Activated T-cell treated with anti-CD3 and anti-CD28 coated beads, Interleukin-2, amount 50 U/mL, for 72 hours (primary cell): ENCODE data around the gene BAIAP3. TPM values are rescaled to one million over a fixed set of nuclear protein-coding genes. Genes with fewer than 3 reads are reported as not detected.
"Not testable (repeated sequence)": the region's sequence is repeated elsewhere in the genome, so short reads cannot be mapped to it uniquely, and the experiment has no call there.

Experiments
- ATAC-seq, 2 donors: fragments of 150-1000 bp; cut with Tn5 transposase; replicated peaks in 1 of 2; 2 replicates each; pipeline ENCODE4 v1.10.0; 2021; ENCODE audit warnings: moderate library complexity in 2 of 2, mild to moderate bottlenecking in 1 of 2
- DNase-seq, 2 donors: peaks; one replicate each; pipeline ENCODE4 v3.0.0; 2021 to 2022; ENCODE audit warnings: mixed read lengths in 1 of 2
- H3K27ac Mint-ChIP-seq: one replicate; pipeline ENCODE4 v1.8.0; 2022; ENCODE audit warnings: mild to moderate bottlenecking, moderate library complexity, mixed read lengths
- H3K27me3 Mint-ChIP-seq: one replicate; pipeline ENCODE4 v1.8.0; 2022; ENCODE audit warnings: low read depth, mixed read lengths
- H3K36me3 Mint-ChIP-seq, 2 donors: one replicate each; pipeline ENCODE4 v1.8.0; 2022; ENCODE audit warnings: mixed read lengths in 2 of 2, mild to moderate bottlenecking in 1 of 2; ENCODE audit not compliant: insufficient read depth in 2 of 2
- H3K4me1 Mint-ChIP-seq: one replicate; pipeline ENCODE4 v1.8.0; 2022; ENCODE audit warnings: low read depth, mixed read lengths
- H3K4me3 Mint-ChIP-seq, 2 donors: one replicate each; pipeline ENCODE4 v1.8.0; 2022; ENCODE audit warnings: mild to moderate bottlenecking in 2 of 2, mixed read lengths in 2 of 2, moderate library complexity in 2 of 2
- H3K9me3 Mint-ChIP-seq, 2 donors: one replicate each; pipeline ENCODE4 v1.8.0; 2022; ENCODE audit warnings: mixed read lengths in 2 of 2
- total RNA-seq, 2 donors: library from RNA; stranded (reverse); gene quantifications; one replicate each; pipeline ENCODE4 v1.2.3, GENCODE V29; 2022

BAIAP3 gene
- total RNA-seq, 2 donors from 2014 or later: 0.26 to 1.1 TPM

- H3K9me3 Mint-ChIP-seq, DNase-seq, H3K4me1 Mint-ChIP-seq, H3K27ac Mint-ChIP-seq, H3K4me3 Mint-ChIP-seq, H3K36me3 Mint-ChIP-seq, ATAC-seq: not testable (repeated sequence)
- H3K27me3 Mint-ChIP-seq: peaks cover 38% of the 10 kb centered on the region
These were observed 41.2 kb upstream of the BAIAP3 start for GRCh38 chr16:1292208-1292607.

- peaks cover 35% of the 10 kb centered on the region for H3K27me3 Mint-ChIP-seq
These were observed 40.6 kb upstream of the BAIAP3 start for GRCh38 chr16:1292808-1293207.

GRCh38 chr16:1293921-1294656, 39.4 kb upstream of the BAIAP3 start:
- Mint-ChIP-seq H3K9me3 (no peaks in the 10 kb centered on the region), H3K36me3 (no peaks in the 10 kb centered on the region), H3K27ac (no peak overlapping the region), H3K27me3 (peaks cover 29% of the 10 kb centered on the region), H3K4me1 (peaks cover 9% of the 10 kb centered on the region), H3K4me3 (no peak overlapping the region)
- DNase-seq (no peak), ATAC-seq (no peak)

More at GRCh38 chr16:1292808-1293207, 40.6 kb upstream of the BAIAP3 start:
- H3K9me3 Mint-ChIP-seq, H3K4me3 Mint-ChIP-seq, ATAC-seq, H3K27ac Mint-ChIP-seq, DNase-seq, H3K36me3 Mint-ChIP-seq, H3K4me1 Mint-ChIP-seq: not testable (repeated sequence)

- ATAC-seq (no peak), DNase-seq (no peak)
- Mint-ChIP-seq H3K4me1 (peaks cover 9% of the 10 kb centered on the region), H3K36me3 (no peaks in the 10 kb centered on the region), H3K9me3 (no peaks in the 10 kb centered on the region), H3K27me3 (peaks cover 23% of the 10 kb centered on the region), H3K27ac (no peak overlapping the region), H3K4me3 (no peak overlapping the region)
These were observed 38.0 kb upstream of the BAIAP3 start for GRCh38 chr16:1295465-1295864.

- DNase-seq, H3K4me1 Mint-ChIP-seq, H3K4me3 Mint-ChIP-seq, H3K36me3 Mint-ChIP-seq, H3K27ac Mint-ChIP-seq, H3K9me3 Mint-ChIP-seq: not testable (repeated sequence)
- H3K27me3 Mint-ChIP-seq: peaks cover 18% of the 10 kb centered on the region
- peak in 1 of 2 donors; percentile 1 for ATAC-seq
These were observed 36.8 kb upstream of the BAIAP3 start for GRCh38 chr16:1296688-1297017.

GRCh38 chr16:1297018-1297696, 36.3 kb upstream of the BAIAP3 start:
- peaks cover 13% of the 10 kb centered on the region for H3K27me3 Mint-ChIP-seq
- H3K27ac Mint-ChIP-seq: no peak overlapping the region
- H3K4me1 Mint-ChIP-seq: peaks cover 9% of the 10 kb centered on the region
- H3K4me3 Mint-ChIP-seq: peak overlapping the region; percentile 4 to 21
- peak; percentile 49 to 61 for DNase-seq
- ATAC-seq: peak; percentile 90 to 92
- no peaks in the 10 kb centered on the region for H3K9me3 Mint-ChIP-seq
- H3K36me3 Mint-ChIP-seq: no peaks in the 10 kb centered on the region

GRCh38 chr16:1298406-1298805, 35.0 kb upstream of the BAIAP3 start:
- ATAC-seq (no peak), DNase-seq (no peak)
- Mint-ChIP-seq H3K36me3 (no peaks in the 10 kb centered on the region), H3K27ac (no peak overlapping the region), H3K9me3 (no peaks in the 10 kb centered on the region), H3K4me3 (no peak overlapping the region), H3K4me1 (peaks cover 11% of the 10 kb centered on the region), H3K27me3 (peaks cover 13% of the 10 kb centered on the region)

- ATAC-seq (no peak), DNase-seq (no peak)
- Mint-ChIP-seq H3K27ac (no peak overlapping the region), H3K4me3 (no peak overlapping the region), H3K27me3 (peaks cover 9% of the 10 kb centered on the region), H3K4me1 (peaks cover 19% of the 10 kb centered on the region), H3K36me3 (no peaks in the 10 kb centered on the region), H3K9me3 (no peaks in the 10 kb centered on the region)
These were observed 34.2 kb upstream of the BAIAP3 start for GRCh38 chr16:1299012-1299867.

- Mint-ChIP-seq H3K27ac (no peak overlapping the region), H3K4me3 (no peak overlapping the region), H3K27me3 (peaks cover 5% of the 10 kb centered on the region), H3K4me1 (peaks cover 25% of the 10 kb centered on the region), H3K36me3 (no peaks in the 10 kb centered on the region), H3K9me3 (no peaks in the 10 kb centered on the region)
- ATAC-seq (no peak), DNase-seq (no peak)
These were observed 33.6 kb upstream of the BAIAP3 start for GRCh38 chr16:1299868-1300203.

- no peak overlapping the region for H3K27ac Mint-ChIP-seq
These were observed 32.6 kb upstream of the BAIAP3 start for GRCh38 chr16:1300664-1301476.

GRCh38 chr16:1301562-1301961, 31.9 kb upstream of the BAIAP3 start:
- no peak for DNase-seq
- peaks cover 0 to 2% of the 10 kb centered on the region in 2 donors for H3K36me3 Mint-ChIP-seq
- peaks cover 37% of the 10 kb centered on the region for H3K4me1 Mint-ChIP-seq
- H3K27ac Mint-ChIP-seq: no peak overlapping the region
- H3K4me3 Mint-ChIP-seq: peak overlapping the region; percentile 3 to 31
- no peaks in the 10 kb centered on the region for H3K9me3 Mint-ChIP-seq
- H3K27me3 Mint-ChIP-seq: peaks cover 5% of the 10 kb centered on the region
- ATAC-seq: no peak

More at GRCh38 chr16:1300664-1301476, 32.6 kb upstream of the BAIAP3 start:
- DNase-seq: peak; percentile 85 to 89
- Mint-ChIP-seq H3K4me1 (peaks cover 31% of the 10 kb centered on the region), H3K27me3 (peaks cover 5% of the 10 kb centered on the region), H3K36me3 (no peaks in the 10 kb centered on the region), H3K9me3 (no peaks in the 10 kb centered on the region), H3K4me3 (peak overlapping the region; percentile 37 to 44)
- peak; percentile 71 to 73 for ATAC-seq

- H3K4me1 Mint-ChIP-seq: peaks cover 38% of the 10 kb centered on the region
- peaks cover 14 to 16% of the 10 kb centered on the region in 2 donors for H3K36me3 Mint-ChIP-seq
- no peaks in the 10 kb centered on the region for H3K9me3 Mint-ChIP-seq
- DNase-seq (no peak), ATAC-seq (no peak)
- no peak overlapping the region for H3K27ac Mint-ChIP-seq
- no peaks in the 10 kb centered on the region for H3K27me3 Mint-ChIP-seq
- no peak overlapping the region for H3K4me3 Mint-ChIP-seq
These were observed 27.6 kb upstream of the BAIAP3 start for GRCh38 chr16:1305823-1306222.
